SJSA1 (cell line): Measurements from ENCODE around the gene SP100. TPM values are rescaled to one million over a fixed set of nuclear protein-coding genes. Genes with fewer than 3 reads are reported as not detected.
A peak's percentile ranks its signal among the peaks of the same experiment; 100 is the strongest.
"Not testable (repeated sequence)": the region's sequence is repeated elsewhere in the genome, so short reads cannot be mapped to it uniquely, and the experiment has no call there.

Source experiments
- DNase-seq, 2 experiments: peaks; one replicate each; pipeline ENCODE4 v3.0.0-alpha.2; 2015 to 2020; ENCODE audit warnings: low spot score in 2 of 2, low read depth in 1 of 2
- H3K27ac ChIP-seq: fragments of 250-450 bp; sonication (Bioruptor Pico); 2 replicates; pipeline ENCODE4 v1.5.1; 2020; ENCODE audit warnings: mild to moderate bottlenecking, moderate library complexity
- H3K27me3 ChIP-seq: fragments of 250-450 bp; sonication (Bioruptor Pico); replicated peaks from 2 replicates; pipeline ENCODE4 v1.5.1; 2020; ENCODE audit warnings: mild to moderate bottlenecking, moderate library complexity
- H3K36me3 ChIP-seq: fragments of 250-450 bp; sonication (Bioruptor Pico); 2 replicates; pipeline ENCODE4 v1.5.1; 2020; ENCODE audit warnings: mild to moderate bottlenecking
- H3K4me1 ChIP-seq: fragments of 250-450 bp; sonication (Bioruptor Pico); replicated peaks from 2 replicates; pipeline ENCODE4 v1.6.1; 2021; ENCODE audit warnings: mild to moderate bottlenecking
- H3K4me3 ChIP-seq: fragments of 250-450 bp; sonication (Bioruptor Pico); 2 replicates; pipeline ENCODE4 v1.5.1; 2020; ENCODE audit warnings: mild to moderate bottlenecking
- H3K9me3 ChIP-seq: fragments of 250-450 bp; sonication (Bioruptor Pico); replicated peaks from 2 replicates; pipeline ENCODE4 v1.5.1; 2020; ENCODE audit warnings: mild to moderate bottlenecking
- total RNA-seq: library from RNA; depleted of rRNA; stranded (reverse); fragments of >200 nt; shearing (Covaris generic); gene quantifications from 2 replicates; pipeline ENCODE4 v1.2.3, GENCODE V29; 2014; rRNA removed

SP100 gene
- 42.2 and 63.3 TPM in 2 replicates for total RNA-seq

- peaks cover 4% of the 10 kb centered on the region for H3K36me3 ChIP-seq
- DNase-seq: peak; percentile 81 to 85
- H3K9me3 ChIP-seq: no peaks in the 10 kb centered on the region
- H3K27ac ChIP-seq: peak within 1 kb of the TSS; percentile 88
- H3K27me3 ChIP-seq: no peaks in the 10 kb centered on the region
- peaks cover 32% of the 10 kb centered on the region for H3K4me1 ChIP-seq
- peak within 1 kb of the TSS; percentile 44 for H3K4me3 ChIP-seq
These were observed at the start of gene SP100 for GRCh38 chr2:230416061-230416721. Gene SP100, plus strand, starts transcription at chr2:230416201. Its CDS starts 96 bp downstream, at chr2:230416297.

GRCh38 chr2:230382108-230382507 is 33.9 kb upstream of the SP100 start:
- Histone ChIP-seq H3K9me3 (no peaks in the 10 kb centered on the region), H3K4me1 (no peaks in the 10 kb centered on the region), H3K27ac (no peak overlapping the region), H3K36me3 (peaks cover 18% of the 10 kb centered on the region), H3K4me3 (no peak overlapping the region), H3K27me3 (no peaks in the 10 kb centered on the region)
- DNase-seq: no peak

DNA sequence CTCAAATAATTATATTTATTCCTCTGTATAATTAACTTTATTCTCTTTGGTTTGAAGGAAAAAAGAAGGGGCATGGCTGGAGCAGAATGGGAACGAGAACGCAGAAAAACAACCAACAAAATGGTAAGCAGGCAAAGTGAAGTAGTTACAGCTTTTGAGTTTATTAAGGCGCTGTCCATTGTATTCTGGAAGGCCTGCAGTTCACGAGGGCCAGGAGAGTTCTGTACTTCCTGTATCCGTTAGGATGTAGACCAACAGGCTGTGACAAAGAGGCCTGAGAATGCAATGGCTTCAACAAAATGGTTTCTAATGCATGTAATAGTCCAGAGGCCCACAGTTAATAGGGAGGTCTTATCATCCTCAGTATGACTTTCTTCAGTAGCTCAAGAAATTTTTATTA is 32.5 kb upstream of the SP100 start:
- no peaks in the 10 kb centered on the region for H3K27me3 ChIP-seq
- H3K36me3 ChIP-seq: peaks cover 19% of the 10 kb centered on the region
- H3K27ac ChIP-seq: no peak overlapping the region
- no peaks in the 10 kb centered on the region for H3K9me3 ChIP-seq
- no peak for DNase-seq
- no peak overlapping the region for H3K4me3 ChIP-seq
- no peaks in the 10 kb centered on the region for H3K4me1 ChIP-seq

- Histone ChIP-seq H3K27ac (no peak overlapping the region), H3K9me3 (no peaks in the 10 kb centered on the region), H3K27me3 (no peaks in the 10 kb centered on the region), H3K4me1 (no peaks in the 10 kb centered on the region), H3K4me3 (no peak overlapping the region), H3K36me3 (peaks cover 33% of the 10 kb centered on the region)
- DNase-seq: no peak
These were observed 31.0 kb upstream of the SP100 start for GRCh38 chr2:230384986-230385385.

GRCh38 chr2:230394301-230394700 is 21.7 kb upstream of the SP100 start:
- DNase-seq: no peak
- Histone ChIP-seq H3K9me3 (peaks cover 6% of the 10 kb centered on the region; the same call in 1 of the 2 replicates), H3K27me3 (no peaks in the 10 kb centered on the region), H3K4me3 (no peak overlapping the region), H3K27ac (no peak overlapping the region), H3K36me3 (peaks cover 59% of the 10 kb centered on the region), H3K4me1 (no peaks in the 10 kb centered on the region)

DNA sequence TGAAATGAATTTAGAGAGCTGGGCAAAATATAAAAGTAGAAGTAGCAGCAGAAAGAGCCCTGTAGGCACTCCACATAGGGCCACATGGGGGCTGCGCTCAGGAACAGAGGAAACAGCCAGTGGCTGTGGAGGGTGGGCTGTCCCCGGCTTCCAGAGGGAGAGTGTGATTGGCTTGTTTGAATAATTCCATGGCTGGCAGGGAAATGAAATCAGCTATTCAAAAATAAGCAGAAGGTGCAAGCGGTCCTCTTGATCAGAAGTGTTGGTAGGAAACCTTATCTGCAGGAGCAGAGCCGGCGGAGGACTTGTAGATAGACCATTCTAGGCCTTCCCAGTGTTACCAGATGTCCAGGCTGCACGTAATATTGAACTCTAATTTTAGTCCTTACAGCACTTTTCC is 17.3 kb upstream of the SP100 start:
- H3K9me3 ChIP-seq, H3K27me3 ChIP-seq, H3K4me3 ChIP-seq, H3K4me1 ChIP-seq, DNase-seq, H3K27ac ChIP-seq: not testable (repeated sequence)
- peaks cover 32% of the 10 kb centered on the region for H3K36me3 ChIP-seq

GRCh38 chr2:230400041-230400440 is 16.0 kb upstream of the SP100 start:
- H3K36me3 ChIP-seq: peaks cover 21% of the 10 kb centered on the region
- peaks cover 6% of the 10 kb centered on the region; the same call in 1 of the 2 replicates for H3K9me3 ChIP-seq
- no peaks in the 10 kb centered on the region for H3K27me3 ChIP-seq
- no peak for DNase-seq
- H3K4me3 ChIP-seq: no peak overlapping the region
- H3K4me1 ChIP-seq: no peaks in the 10 kb centered on the region
- H3K27ac ChIP-seq: no peak overlapping the region

GRCh38 chr2:230400454-230400853 is 15.5 kb upstream of the SP100 start:
- no peaks in the 10 kb centered on the region for H3K4me1 ChIP-seq
- no peak for DNase-seq
- no peak overlapping the region for H3K27ac ChIP-seq
- H3K4me3 ChIP-seq: no peak overlapping the region
- no peaks in the 10 kb centered on the region for H3K27me3 ChIP-seq
- H3K9me3 ChIP-seq: peaks cover 3% of the 10 kb centered on the region; the same call in 1 of the 2 replicates
- H3K36me3 ChIP-seq: peaks cover 17% of the 10 kb centered on the region

DNA sequence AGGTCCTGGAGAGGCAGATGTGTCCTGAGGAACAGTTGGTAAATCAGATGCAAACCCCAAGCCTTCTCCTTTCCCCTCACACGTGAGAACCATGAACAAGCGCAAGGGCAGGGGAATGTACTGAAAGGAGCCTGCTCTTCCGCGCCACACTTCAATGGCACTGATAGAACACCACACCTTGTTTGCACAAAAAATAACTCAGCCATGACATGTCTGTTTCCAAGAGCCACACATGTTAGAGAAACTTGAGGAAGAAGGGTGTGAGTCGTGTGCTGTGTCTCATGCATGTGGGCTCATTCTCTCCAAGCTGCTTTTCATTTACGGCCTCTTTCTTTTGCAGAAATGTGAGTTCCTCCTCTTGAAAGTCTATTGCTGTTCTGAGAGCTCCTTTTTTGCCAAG is 15.0 kb upstream of the SP100 start:
- not testable (repeated sequence) for H3K9me3 ChIP-seq, DNase-seq, H3K4me1 ChIP-seq, H3K27ac ChIP-seq, H3K4me3 ChIP-seq, H3K27me3 ChIP-seq
- peaks cover 14% of the 10 kb centered on the region for H3K36me3 ChIP-seq

DNA sequence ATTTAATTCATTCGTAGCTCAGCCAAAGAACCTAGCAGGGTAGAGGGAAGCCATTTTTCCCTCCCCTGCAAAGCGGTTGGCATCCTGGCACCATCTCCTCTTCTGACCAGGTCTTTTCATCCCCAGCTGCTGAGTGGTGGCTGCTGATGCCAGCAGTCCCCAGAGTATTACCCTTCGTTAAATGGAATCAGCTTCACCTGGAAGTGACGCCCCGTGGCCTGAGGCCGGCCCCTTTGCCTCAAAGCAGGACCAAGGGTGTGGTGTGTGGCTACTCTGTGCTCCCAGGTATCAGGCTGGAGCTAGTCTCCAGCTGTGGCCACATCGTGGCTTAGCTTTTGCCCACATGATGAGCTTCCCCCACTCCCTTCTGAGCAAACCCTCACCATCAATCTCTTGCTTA is 12.3 kb upstream of the SP100 start:
- H3K27me3 ChIP-seq: no peaks in the 10 kb centered on the region

GRCh38 chr2:230405824-230406223 is 10.2 kb upstream of the SP100 start:
- DNase-seq: no peak
- no peak overlapping the region for H3K27ac ChIP-seq
- H3K36me3 ChIP-seq: peaks cover 8% of the 10 kb centered on the region
- no peaks in the 10 kb centered on the region for H3K27me3 ChIP-seq
- H3K4me1 ChIP-seq: peaks cover 12% of the 10 kb centered on the region
- no peaks in the 10 kb centered on the region for H3K9me3 ChIP-seq
- H3K4me3 ChIP-seq: no peak overlapping the region

More for the DNA sequence above, 12.3 kb upstream of the SP100 start:
- H3K36me3 ChIP-seq: peaks cover 11% of the 10 kb centered on the region
- H3K4me3 ChIP-seq: no peak overlapping the region
- no peak for DNase-seq
- H3K27ac ChIP-seq: no peak overlapping the region
- no peaks in the 10 kb centered on the region for H3K9me3 ChIP-seq
- peaks cover 10% of the 10 kb centered on the region for H3K4me1 ChIP-seq

GRCh38 chr2:230408244-230408842 is 7.7 kb upstream of the SP100 start:
- Histone ChIP-seq H3K36me3 (no peaks in the 10 kb centered on the region; the same call in 1 of the 2 replicates), H3K27ac (peak overlapping the region; percentile 30), H3K4me1 (peaks cover 27% of the 10 kb centered on the region), H3K9me3 (no peaks in the 10 kb centered on the region), H3K27me3 (no peaks in the 10 kb centered on the region), H3K4me3 (no peak overlapping the region)
- peak in 1 of 2 experiments; percentile 47 for DNase-seq

- H3K9me3 ChIP-seq, H3K36me3 ChIP-seq, DNase-seq, H3K27me3 ChIP-seq, H3K4me3 ChIP-seq, H3K27ac ChIP-seq: not testable (repeated sequence)
- peaks cover 27% of the 10 kb centered on the region for H3K4me1 ChIP-seq
These were observed 6.7 kb upstream of the SP100 start for GRCh38 chr2:230409316-230409715.

DNA sequence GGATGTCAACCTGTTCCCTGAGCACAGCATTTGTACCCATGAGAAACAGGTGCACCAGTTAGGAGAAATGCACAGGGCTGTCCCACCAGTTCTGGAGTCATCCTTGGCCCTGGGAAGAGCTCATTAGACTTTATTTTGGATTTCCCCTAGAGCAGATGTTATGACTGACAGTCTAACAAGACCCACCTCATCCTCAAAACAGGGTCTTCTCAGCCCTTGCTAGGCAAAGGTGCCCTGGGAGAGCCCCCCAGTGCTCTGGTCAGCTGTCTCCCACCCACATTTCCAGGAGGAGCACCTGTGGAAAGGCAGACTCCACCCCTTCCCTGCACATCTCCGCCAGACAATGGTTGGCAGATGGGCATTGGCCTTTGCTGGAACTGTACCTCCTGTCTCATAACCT is 5.7 kb upstream of the SP100 start:
- no peaks in the 10 kb centered on the region for H3K27me3 ChIP-seq
- no peak for DNase-seq
- no peaks in the 10 kb centered on the region; the same call in 1 of the 2 replicates for H3K36me3 ChIP-seq
- H3K4me3 ChIP-seq: no peak overlapping the region
- H3K4me1 ChIP-seq: peaks cover 27% of the 10 kb centered on the region
- H3K27ac ChIP-seq: no peak overlapping the region
- no peaks in the 10 kb centered on the region for H3K9me3 ChIP-seq
